ENCODE data around the gene KIAA0513.

Gene KIAA0513

GRCh38 chr16:85027349-85027957 lies at the start of gene KIAA0513:
Gene KIAA0513, plus strand, starts transcription at chr16:85027795. Its CDS starts 39,277 bp downstream, at chr16:85067072.
- peak; percentile 93 for DNase-seq

GRCh38 chr16:84979516-84979915 lies 48.1 kb upstream of the KIAA0513 start:
- no peak for DNase-seq

GRCh38 chr16:84982434-84982833 lies 45.2 kb upstream of the KIAA0513 start:
- peak; percentile 14 for DNase-seq

GRCh38 chr16:84985079-84986065 lies 42.2 kb upstream of the KIAA0513 start:
- DNase-seq = no peak

DNA sequence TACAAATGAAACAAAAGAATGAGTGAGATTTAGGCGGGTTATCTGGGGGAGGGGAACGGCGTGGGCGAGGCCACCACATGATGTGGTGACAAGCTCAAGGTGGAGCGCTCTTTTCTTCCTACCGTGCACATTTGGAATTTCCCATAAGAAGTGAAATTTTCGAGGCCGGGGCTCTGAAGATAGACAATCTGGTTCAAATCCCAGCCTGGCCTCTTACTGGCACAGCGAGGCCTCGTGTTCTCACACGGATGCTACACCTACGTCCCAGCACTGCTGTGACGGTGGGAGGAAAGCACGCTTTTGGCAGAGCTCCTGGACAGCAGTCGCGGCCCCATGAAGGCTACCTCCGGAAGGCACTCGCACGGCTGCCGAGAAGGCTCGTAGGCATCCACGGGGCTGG lies 41.5 kb upstream of the KIAA0513 start:
- DNase-seq = no peak

DNA sequence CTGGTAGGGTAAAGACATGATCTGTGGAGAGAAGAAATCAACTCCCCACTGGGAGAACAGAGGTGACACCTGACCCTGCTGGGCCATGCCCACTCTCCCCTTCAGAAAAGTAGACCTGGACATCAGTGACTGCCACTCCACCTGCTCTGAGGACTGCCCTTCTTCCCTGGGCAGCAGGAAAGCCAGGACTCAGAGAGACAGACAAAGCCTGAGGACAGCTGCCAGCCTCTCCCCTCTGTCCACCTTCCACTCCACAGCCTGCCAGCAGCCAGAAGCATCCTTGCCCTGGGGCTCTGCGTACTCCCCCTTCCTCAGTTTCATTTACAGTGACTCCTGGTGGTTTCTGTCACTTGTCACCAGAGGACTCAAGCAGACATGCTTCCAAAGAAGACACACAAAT lies 40.7 kb upstream of the KIAA0513 start:
- DNase-seq = no peak

- DNase-seq = no peak
These were observed 39.1 kb upstream of the KIAA0513 start for GRCh38 chr16:84988328-84989080.

- DNase-seq = no peak
These were observed 37.6 kb upstream of the KIAA0513 start for GRCh38 chr16:84989749-84990620.

- no peak for DNase-seq
These were observed 36.8 kb upstream of the KIAA0513 start for GRCh38 chr16:84990782-84991181.

DNA sequence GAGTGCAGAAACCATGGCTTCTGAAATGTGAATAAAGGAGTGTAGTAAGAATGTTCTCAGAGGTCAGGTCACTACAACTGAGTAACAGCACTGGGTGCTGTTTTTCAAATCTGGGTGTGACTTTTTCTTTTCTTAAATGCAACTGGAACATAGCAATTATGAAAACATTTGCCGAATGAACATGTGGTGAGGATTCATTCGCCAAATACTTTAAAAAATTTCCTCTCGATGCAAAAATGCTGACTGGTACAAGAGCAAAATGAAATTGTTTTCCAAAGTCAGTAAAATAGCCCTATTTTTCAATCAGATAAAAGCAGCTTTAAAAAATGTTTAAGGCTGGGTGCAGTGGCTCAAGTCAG lies 34.9 kb upstream of the KIAA0513 start:
- DNase-seq = no peak

DNA sequence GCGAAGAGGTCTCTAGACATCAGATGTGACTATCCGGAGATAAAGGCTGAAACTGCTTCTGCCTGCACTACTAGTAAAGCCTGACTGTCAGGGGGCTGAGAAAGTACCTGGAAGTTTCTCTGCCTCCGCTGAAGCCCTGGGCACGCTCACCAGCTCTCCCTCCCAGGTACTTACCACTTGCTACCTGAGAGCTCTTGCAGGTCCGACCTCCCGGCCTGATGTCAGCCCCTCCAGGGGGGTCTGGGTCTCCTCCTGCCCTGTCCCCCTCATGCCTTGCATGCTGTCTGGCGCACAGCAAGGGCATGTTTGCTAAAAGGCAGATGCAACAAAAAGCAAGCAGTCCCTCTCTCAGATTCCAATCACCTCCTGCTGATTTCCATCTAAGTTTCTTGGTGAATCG lies 33.7 kb upstream of the KIAA0513 start:
- no peak for DNase-seq

DNA sequence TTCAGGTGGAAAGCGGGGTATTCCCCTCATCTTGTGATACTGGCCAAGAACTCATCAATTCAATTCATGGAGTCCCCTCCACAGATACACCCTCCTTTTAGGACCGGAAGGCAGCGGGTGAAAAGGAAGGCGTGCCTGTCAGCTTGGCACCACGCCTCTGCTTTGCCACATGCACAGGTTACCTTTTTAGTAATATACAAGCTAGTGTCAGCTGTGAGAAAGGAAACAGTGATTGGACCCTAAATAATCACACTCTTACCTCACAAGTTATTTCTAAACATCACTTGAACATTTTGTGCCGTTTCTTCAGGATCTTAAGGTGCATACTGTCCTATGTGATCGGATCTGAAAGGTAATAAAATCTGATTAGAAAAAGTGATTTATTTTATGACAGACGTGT lies 31.9 kb upstream of the KIAA0513 start:
- DNase-seq = peak; percentile 53

GRCh38 chr16:84996365-84996764 lies 31.2 kb upstream of the KIAA0513 start:
- no peak for DNase-seq

- no peak for DNase-seq
These were observed 28.4 kb upstream of the KIAA0513 start for GRCh38 chr16:84999200-84999599.

- DNase-seq = no peak
These were observed 27.6 kb upstream of the KIAA0513 start for GRCh38 chr16:84999857-85000480.

DNA sequence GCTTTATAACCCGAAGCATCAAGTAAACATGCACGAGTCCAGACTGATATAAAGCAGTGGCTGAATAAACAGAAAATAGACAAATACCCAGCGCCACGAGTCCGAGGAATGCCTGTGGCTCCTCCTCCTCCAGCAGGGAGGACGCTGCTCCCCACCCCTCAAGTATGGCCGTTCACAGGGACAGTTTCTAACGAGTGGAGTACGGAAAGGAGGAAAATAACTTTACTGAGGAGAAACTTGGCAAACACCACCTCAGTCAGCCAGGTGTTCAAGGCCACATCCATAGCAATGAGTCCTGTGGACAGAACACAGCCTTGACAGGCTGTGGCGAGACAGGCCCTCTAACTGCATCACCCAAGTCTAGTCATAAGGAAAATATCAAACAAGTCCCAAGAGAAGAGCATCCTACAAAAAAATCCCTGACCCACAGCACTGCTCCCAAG lies 25.5 kb upstream of the KIAA0513 start:
- no peak for DNase-seq

DNA sequence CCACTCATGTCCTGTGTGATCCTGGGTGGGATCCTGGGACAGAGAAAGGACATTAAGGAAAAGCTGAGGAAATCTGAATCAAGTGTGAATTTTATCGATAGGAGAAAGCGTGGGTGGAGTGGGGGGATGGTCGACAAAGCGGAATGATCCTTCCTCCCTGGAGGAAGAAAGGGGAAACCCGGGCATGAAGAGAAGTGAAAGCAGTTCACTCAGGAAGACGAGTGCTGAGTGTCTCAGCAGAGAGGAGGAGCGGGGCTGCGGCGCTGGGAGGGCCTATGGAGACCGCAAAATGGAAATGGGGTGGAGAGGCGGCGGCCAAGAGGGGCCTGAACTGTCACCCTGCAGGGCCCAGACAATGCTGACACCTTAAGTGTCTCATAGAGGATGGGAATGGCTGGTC lies 25.0 kb upstream of the KIAA0513 start:
- no peak for DNase-seq

- no peak for DNase-seq
These were observed 24.5 kb upstream of the KIAA0513 start for GRCh38 chr16:85003076-85003475.

GRCh38 chr16:85003725-85004586 lies 23.6 kb upstream of the KIAA0513 start:
- DNase-seq = no peak

- DNase-seq = no peak
These were observed 22.9 kb upstream of the KIAA0513 start for GRCh38 chr16:85004587-85005205.
